LNCAP (cell line): ENCODE measurements around the gene FBXW5.

ENCODE experiments used
- TF ChIP-seq, protein P1 (sequence below): fragments of 450-650 bp; IDR thresholded peaks from 2 replicates; pipeline ENCODE4 v1.5.1; 2017; ENCODE audit warnings: mild to moderate bottlenecking

Gene FBXW5

GRCh38 chr9:136952876-136953770, 8.6 kb upstream of the FBXW5 start:
- TF ChIP-seq, protein P1, sequence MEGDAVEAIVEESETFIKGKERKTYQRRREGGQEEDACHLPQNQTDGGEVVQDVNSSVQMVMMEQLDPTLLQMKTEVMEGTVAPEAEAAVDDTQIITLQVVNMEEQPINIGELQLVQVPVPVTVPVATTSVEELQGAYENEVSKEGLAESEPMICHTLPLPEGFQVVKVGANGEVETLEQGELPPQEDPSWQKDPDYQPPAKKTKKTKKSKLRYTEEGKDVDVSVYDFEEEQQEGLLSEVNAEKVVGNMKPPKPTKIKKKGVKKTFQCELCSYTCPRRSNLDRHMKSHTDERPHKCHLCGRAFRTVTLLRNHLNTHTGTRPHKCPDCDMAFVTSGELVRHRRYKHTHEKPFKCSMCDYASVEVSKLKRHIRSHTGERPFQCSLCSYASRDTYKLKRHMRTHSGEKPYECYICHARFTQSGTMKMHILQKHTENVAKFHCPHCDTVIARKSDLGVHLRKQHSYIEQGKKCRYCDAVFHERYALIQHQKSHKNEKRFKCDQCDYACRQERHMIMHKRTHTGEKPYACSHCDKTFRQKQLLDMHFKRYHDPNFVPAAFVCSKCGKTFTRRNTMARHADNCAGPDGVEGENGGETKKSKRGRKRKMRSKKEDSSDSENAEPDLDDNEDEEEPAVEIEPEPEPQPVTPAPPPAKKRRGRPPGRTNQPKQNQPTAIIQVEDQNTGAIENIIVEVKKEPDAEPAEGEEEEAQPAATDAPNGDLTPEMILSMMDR = no peak

- TF ChIP-seq, protein P1 = no peak
These were observed 7.8 kb upstream of the FBXW5 start for GRCh38 chr9:136952321-136952850.

DNA sequence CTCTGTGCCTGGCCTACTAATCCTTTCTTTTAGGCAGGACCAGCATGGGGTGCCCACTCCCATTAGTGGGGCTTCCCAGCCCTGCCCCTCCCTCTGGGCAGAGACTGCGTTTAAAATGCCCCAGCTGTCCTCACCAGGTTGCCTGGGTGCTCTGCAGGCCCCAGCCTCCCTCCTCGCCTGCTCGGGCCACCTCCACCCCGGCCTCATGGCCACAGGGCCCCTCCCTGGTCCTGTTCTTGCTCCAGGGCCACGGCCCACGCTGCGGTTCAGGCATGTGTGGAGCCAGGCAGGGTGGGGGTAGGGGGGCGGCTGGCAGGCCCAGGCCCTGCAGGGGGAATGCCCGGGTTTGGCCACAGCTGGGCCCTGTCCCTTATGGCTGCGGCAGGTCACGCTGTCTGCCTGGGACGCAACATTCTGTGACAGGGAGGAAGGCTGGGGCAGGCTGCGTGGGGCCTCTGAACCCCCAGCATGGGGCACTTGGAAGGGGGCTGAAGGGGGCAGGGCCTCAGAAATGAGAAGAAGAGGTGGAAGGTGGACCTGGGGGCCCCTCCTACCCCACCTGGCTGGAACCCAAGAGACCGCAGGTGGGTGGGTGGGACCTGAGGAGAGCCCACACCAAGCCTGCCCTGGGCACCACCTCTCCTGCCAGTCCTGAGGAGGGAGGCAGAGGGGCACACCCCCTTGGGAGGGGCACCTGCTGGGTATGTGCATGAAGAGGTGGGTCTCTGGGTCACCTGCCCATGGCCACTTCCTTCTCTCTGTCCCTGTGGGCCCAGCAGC, 7.2 kb upstream of the FBXW5 start, which contains the start of gene LCN12:
LCN12 (plus strand) TSS at position 733 of the 780 bp plus-strand sequence. CDS start 55 bp downstream, outside the sequence.
- TF ChIP-seq, protein P1 = no peak

DNA sequence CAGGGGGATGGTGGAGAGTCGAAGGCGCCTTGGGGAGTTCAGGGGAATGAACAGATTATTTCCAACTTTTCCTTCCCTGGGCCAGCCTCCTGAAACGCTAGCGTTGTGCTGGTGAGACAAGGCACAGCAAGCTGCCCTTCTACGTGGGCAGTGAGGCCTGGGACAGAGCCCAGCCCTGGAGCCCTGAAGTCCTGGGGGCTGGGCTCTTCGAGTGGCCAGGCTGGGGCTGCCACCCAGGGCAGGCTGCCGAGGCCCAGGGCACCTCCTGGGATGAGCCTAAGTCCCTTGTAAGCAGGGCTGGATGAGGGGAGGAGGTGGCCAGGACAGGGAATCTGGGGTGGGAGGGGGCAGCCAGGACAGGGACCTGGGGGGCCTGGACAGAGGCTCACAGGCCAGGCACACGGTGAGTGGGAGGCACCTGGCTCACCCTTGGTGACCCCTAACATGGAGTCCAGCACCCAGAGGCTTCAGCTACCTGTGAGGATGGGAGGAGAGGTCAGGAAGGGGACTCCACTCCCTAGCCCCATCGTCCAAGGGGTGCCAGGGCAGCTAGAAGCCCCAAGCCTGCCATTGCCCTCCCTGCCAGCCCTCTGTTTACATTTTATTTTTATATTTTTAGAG, 6.2 kb upstream of the FBXW5 start:
- TF ChIP-seq, protein P1 = no peak

GRCh38 chr9:136949817-136950655, 5.5 kb upstream of the FBXW5 start:
- TF ChIP-seq, protein P1 = peak; percentile 11; the same call in 1 of the 2 replicates

GRCh38 chr9:136949239-136949816, 4.8 kb upstream of the FBXW5 start:
- TF ChIP-seq, protein P1 = no peak
